Tibial artery (tissue), 4 donors: ENCODE data around the gene STAT5A.

Experiments used
- DNase-seq, 2 donors: peaks; one replicate each; pipeline ENCODE4 v3.0.0-alpha.2; 2019
- H3K27ac ChIP-seq, 2 donors: fragments of 200-600 bp; sonication (generic) in 1 of 2; 1 replicate in 1 of 2; 2 replicates in 1 of 2; pipeline ENCODE4 v1.5.1; 2018 to 2019; ENCODE audit warnings: mild to moderate bottlenecking in 1 of 2
- H3K27me3 ChIP-seq, 2 donors: fragments of 200-600 bp; sonication (generic) in 1 of 2; one replicate each; pipeline versions ENCODE4 v1.5.1 to v1.6.0; 2016 to 2019
- H3K36me3 ChIP-seq, 3 donors: fragments of 200-600 bp; sonication (generic) in 2 of 3; one replicate each; pipeline ENCODE4 v1.5.1; 2016 to 2019; ENCODE audit warnings: mild to moderate bottlenecking in 2 of 3
- H3K4me1 ChIP-seq, 4 donors: fragments of 200-600 bp; sonication (generic) in 2 of 4; 1 replicate in 3 of 4; 2 replicates in 1 of 4; pipeline ENCODE4 v1.5.1; 2016 to 2019
- H3K4me3 ChIP-seq, 2 donors: fragments of 200-600 bp; sonication (generic) in 1 of 2; 1 replicate in 1 of 2; 2 replicates in 1 of 2; pipeline ENCODE4 v1.5.1; 2018 to 2019; ENCODE audit warnings: mild to moderate bottlenecking in 2 of 2
- H3K9me3 ChIP-seq, 3 donors: fragments of 200-600 bp; sonication (generic) in 1 of 3; one replicate each; pipeline ENCODE4 v1.5.1; 2016 to 2019
- intact Hi-C: fragments of 100-400 bp; cut with DNase I; formaldehyde crosslinking; loops from one replicate; pipeline ENCODE4 v1.15.0; 2023; ENCODE audit warnings: low total_unique reads
- TF ChIP-seq, protein P1 (sequence below), 2 experiments: fragments of 200-600 bp in 1 of 2; fragments of 450-650 bp in 1 of 2; IDR thresholded peaks; one replicate each; pipeline ENCODE4 v1.5.1; 2017 to 2019; ENCODE audit warnings: antibody characterized with exemption in 2 of 2, mild to moderate bottlenecking in 1 of 2, moderate library complexity in 1 of 2

Gene STAT5A

GRCh38 chr17:42246515-42246914, 41.8 kb upstream of the STAT5A start:
- H3K4me3 ChIP-seq, result no peak overlapping the region
- TF ChIP-seq, protein P1, sequence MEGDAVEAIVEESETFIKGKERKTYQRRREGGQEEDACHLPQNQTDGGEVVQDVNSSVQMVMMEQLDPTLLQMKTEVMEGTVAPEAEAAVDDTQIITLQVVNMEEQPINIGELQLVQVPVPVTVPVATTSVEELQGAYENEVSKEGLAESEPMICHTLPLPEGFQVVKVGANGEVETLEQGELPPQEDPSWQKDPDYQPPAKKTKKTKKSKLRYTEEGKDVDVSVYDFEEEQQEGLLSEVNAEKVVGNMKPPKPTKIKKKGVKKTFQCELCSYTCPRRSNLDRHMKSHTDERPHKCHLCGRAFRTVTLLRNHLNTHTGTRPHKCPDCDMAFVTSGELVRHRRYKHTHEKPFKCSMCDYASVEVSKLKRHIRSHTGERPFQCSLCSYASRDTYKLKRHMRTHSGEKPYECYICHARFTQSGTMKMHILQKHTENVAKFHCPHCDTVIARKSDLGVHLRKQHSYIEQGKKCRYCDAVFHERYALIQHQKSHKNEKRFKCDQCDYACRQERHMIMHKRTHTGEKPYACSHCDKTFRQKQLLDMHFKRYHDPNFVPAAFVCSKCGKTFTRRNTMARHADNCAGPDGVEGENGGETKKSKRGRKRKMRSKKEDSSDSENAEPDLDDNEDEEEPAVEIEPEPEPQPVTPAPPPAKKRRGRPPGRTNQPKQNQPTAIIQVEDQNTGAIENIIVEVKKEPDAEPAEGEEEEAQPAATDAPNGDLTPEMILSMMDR (IDR thresholded peaks at IDR 0.05), result no peak
- no peaks in the 10 kb centered on the region for H3K9me3 ChIP-seq
- no peaks in the 10 kb centered on the region for H3K36me3 ChIP-seq
- no peak for DNase-seq
- intact Hi-C loops, result no loop called here
- peaks cover 0 to 37% (median 21%) of the 10 kb centered on the region in 4 donors for H3K4me1 ChIP-seq
- H3K27ac ChIP-seq, result peak overlapping the region in 1 of 2 donors; percentile 84
- no peaks in the 10 kb centered on the region for H3K27me3 ChIP-seq

GRCh38 chr17:42247734-42248133, 40.6 kb upstream of the STAT5A start:
- H3K36me3 ChIP-seq, result no peaks in the 10 kb centered on the region
- no peak overlapping the region for H3K4me3 ChIP-seq
- intact Hi-C loops, result no loop called here

DNA sequence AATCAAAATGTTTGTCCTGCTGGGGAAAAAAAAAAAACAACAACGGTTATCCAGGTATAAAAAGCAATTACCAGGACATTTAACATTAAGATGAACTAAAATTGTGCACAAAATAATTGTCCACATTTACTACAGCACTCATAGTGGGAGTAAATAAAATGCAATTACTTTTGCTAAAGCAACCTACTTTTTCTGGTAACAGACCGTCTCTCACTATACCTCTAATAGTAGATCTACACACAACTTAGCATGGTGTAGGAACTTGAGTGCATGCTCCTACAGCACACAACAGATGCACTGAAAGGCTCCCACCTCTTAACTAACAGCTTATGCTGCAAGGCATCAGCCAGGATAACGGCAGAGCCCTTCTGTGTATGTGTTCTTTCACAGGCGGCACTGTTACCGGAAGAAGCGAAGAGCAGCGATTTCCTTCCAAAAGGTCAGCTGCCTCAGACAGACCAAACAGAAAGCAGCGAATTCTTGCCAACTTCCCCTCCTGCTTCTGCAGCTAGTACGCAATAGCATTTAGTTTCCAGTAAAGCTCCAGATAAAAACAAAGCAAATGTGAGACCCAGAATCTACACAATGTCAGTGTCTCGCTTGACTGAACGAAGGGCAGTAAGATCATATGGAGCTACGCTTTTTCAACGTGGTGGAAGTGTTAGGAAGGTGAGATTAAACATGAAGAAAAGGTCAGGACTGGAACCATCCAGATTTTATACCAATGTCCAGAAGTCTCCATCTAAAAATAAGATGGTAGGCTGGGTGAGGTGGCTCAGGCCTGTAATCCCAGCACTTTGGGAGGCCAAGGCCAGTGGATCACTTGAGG, 39.7 kb upstream of the STAT5A start:
- Histone ChIP-seq H3K36me3 (no peaks in the 10 kb centered on the region), H3K4me1 (peaks cover 0 to 46% (median 31%) of the 10 kb centered on the region in 4 donors), H3K9me3 (no peaks in the 10 kb centered on the region), H3K4me3 (peak overlapping the region; percentile 26), H3K27me3 (no peaks in the 10 kb centered on the region), H3K27ac (peak overlapping the region; percentile 80 to 84)
- TF ChIP-seq, protein P1 (IDR thresholded peaks at IDR 0.05), result no peak
- intact Hi-C loops, result no loop called here
- peak; percentile 89 to 91 for DNase-seq

More at GRCh38 chr17:42247734-42248133, 40.6 kb upstream of the STAT5A start:
- no peak for DNase-seq
- Histone ChIP-seq H3K9me3 (no peaks in the 10 kb centered on the region), H3K4me1 (peaks cover 0 to 37% (median 26%) of the 10 kb centered on the region in 4 donors), H3K27me3 (no peaks in the 10 kb centered on the region), H3K27ac (peak overlapping the region; percentile 80 to 84)
- TF ChIP-seq, protein P1 (IDR thresholded peaks at IDR 0.05), result no peak

GRCh38 chr17:42249681-42250446, 38.4 kb upstream of the STAT5A start:
- no peaks in the 10 kb centered on the region for H3K27me3 ChIP-seq
- H3K4me1 ChIP-seq, result peaks cover 0 to 46% (median 31%) of the 10 kb centered on the region in 4 donors
- no peaks in the 10 kb centered on the region for H3K9me3 ChIP-seq
- intact Hi-C loops, result no loop called here
- no peak for DNase-seq
- no peaks in the 10 kb centered on the region for H3K36me3 ChIP-seq
- TF ChIP-seq, protein P1 (IDR thresholded peaks at IDR 0.05), result no peak
- peak overlapping the region; percentile 80 to 84 for H3K27ac ChIP-seq
- no peak overlapping the region for H3K4me3 ChIP-seq

DNA sequence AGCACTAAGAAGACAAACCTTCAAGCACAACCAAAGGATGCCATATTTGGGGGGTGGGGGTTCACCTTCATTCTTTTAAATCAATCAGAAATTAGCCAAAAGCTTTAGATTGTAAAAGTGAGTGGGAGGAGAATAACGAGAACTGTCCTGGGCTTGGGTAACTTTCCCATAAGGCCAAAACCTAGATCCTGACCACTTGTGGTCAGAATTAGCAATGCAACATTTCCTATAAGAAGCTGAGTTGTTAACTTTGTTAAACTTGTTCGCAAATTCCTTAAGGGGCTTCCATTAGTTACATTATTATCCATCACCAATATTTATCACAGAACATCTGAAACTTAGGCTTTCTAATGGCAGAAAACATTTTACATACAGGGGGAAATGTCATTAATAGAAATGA, 37.2 kb upstream of the STAT5A start:
- no peaks in the 10 kb centered on the region for H3K27me3 ChIP-seq
- H3K27ac ChIP-seq, result no peak overlapping the region
- no peaks in the 10 kb centered on the region for H3K9me3 ChIP-seq
- peaks cover 0 to 46% (median 31%) of the 10 kb centered on the region in 4 donors for H3K4me1 ChIP-seq
- H3K4me3 ChIP-seq, result no peak overlapping the region
- H3K36me3 ChIP-seq, result no peaks in the 10 kb centered on the region
- intact Hi-C loops, result no loop called here
- TF ChIP-seq, protein P1 (IDR thresholded peaks at IDR 0.05), result no peak
- no peak for DNase-seq
